Chondrocyte (in vitro differentiated cells): Measurements from ENCODE around the gene TMEM145. TPM values are rescaled to one million over a fixed set of nuclear protein-coding genes. Genes with fewer than 3 reads are reported as not detected.

Source experiments
- DNase-seq: peaks from one replicate; pipeline ENCODE4 v3.0.0; 2021; ENCODE audit warnings: mixed read lengths, low spot score
- H3K27ac Mint-ChIP-seq: one replicate; pipeline ENCODE4 v1.8.0; 2021; ENCODE audit warnings: mild to moderate bottlenecking, moderate library complexity, mixed read lengths; ENCODE audit not compliant: unreplicated experiment
- H3K27me3 Mint-ChIP-seq: 2 replicates; pipeline ENCODE4 v1.8.0; 2021; ENCODE audit warnings: low read depth, mixed read lengths
- H3K36me3 Mint-ChIP-seq: 2 replicates; pipeline ENCODE4 v1.8.0; 2021; ENCODE audit warnings: low read depth, mixed read lengths
- H3K4me1 Mint-ChIP-seq: 2 replicates; pipeline ENCODE4 v1.8.0; 2021; ENCODE audit warnings: low read depth, mild to moderate bottlenecking, mixed read lengths
- H3K4me3 Mint-ChIP-seq: one replicate; pipeline ENCODE4 v1.8.0; 2021; ENCODE audit warnings: mild to moderate bottlenecking, moderate library complexity, mixed read lengths; ENCODE audit not compliant: unreplicated experiment
- H3K9me3 Mint-ChIP-seq: 2 replicates; pipeline ENCODE4 v1.8.0; 2021; ENCODE audit warnings: low read depth, mixed read lengths
- CTCF ChIP-seq: fragments of 200-600 bp; sonication (generic); IDR thresholded peaks from 2 replicates; pipeline ENCODE4 v1.5.0; 2021; ENCODE audit warnings: antibody characterized with exemption, mild to moderate bottlenecking, moderate library complexity
- total RNA-seq: library from RNA; stranded (reverse); gene quantifications from 3 replicates; pipeline ENCODE4 v1.2.1, GENCODE V29; 2021

TMEM145 gene
- total RNA-seq, 1 donor from 2014 or later: 0.32 TPM

DNA sequence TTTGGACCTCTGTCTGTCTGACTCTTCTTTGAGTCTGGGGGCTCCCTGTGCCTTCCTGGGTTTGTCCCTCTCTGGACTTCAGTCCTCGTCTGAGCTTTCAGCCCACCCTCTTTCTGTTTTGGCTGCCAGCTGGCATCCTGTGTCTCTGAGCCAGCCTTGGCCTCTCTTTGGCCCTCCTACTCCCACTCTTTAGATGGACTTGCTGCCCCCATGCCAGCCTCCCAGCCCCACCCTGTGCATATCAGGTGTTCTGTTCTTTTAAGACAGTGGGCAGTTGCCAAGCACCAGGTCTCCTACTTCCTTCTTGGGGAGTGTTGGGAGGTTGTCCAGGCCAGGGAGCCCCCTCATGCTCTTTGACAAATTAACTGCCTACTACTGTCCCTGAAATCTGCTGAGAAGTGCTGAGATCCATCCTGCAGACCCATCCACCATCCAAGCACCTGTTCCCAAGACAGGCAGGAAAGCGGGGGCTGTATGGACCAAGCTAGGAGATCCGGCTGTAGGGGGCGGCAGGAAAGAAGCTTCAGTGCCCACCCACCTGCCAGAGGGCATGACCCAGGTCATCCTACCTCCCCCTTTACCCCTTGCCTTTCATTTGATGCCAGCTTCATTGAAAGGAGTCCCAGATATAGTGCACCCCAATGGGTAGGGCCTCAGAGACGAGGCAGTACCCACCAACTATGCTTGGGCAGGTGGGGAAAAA, 34.5 kb upstream of the TMEM145 start:
- no peak for DNase-seq
- TF ChIP-seq CTCF: no peak
- Mint-ChIP-seq H3K4me1 (peaks cover 50% of the 10 kb centered on the region), H3K9me3 (no peaks in the 10 kb centered on the region), H3K36me3 (peaks cover 11% of the 10 kb centered on the region), H3K4me3 (peak overlapping the region; percentile 51), H3K27me3 (no peaks in the 10 kb centered on the region), H3K27ac (peak overlapping the region; percentile 94)

DNA sequence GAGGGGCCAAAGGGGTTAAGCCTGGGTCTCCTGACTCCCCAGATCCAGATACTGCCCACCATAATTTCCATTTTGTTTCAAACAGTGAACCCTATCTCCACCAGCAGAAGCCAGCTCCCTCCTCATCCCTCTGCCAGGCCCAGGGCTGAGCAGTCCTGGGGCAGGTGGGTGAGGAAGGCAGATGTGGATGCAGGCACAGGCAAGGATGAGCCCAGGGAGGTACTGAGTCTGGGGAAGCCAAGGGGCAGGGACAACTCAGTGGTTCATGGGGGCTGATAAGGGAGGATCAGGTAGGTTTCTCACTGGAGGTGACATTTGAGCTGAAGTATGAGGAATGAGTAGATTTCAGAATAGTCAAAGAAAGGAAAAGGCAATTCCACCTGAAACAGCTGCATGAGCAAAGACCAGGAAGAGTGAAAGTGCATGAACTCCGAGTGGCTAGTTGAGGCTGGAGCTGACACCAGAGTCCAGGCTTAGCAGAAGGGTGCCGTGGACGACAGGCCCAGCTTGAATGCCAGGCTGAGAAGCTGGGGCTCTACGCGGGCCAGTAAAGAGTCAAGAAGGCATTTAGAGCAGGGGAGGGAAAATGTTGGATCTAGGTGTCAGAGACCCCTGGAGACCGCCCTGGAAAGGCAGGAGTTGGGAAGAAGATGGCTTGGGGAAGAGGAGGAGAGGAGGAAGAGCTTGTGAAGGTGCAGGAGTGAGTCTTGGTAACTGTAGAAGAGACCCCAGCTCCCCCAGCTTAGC, 33.8 kb upstream of the TMEM145 start:
- peaks cover 10% of the 10 kb centered on the region for H3K36me3 Mint-ChIP-seq
- H3K27ac Mint-ChIP-seq: peak overlapping the region; percentile 94
- peaks cover 50% of the 10 kb centered on the region for H3K4me1 Mint-ChIP-seq
- peak overlapping the region; percentile 79 for H3K4me3 Mint-ChIP-seq
- no peak for DNase-seq
- H3K27me3 Mint-ChIP-seq: no peaks in the 10 kb centered on the region
- TF ChIP-seq CTCF: no peak
- no peaks in the 10 kb centered on the region for H3K9me3 Mint-ChIP-seq

- Mint-ChIP-seq H3K27me3 (no peaks in the 10 kb centered on the region), H3K27ac (peak overlapping the region; percentile 94), H3K36me3 (peaks cover 5% of the 10 kb centered on the region), H3K9me3 (no peaks in the 10 kb centered on the region), H3K4me1 (peaks cover 48% of the 10 kb centered on the region), H3K4me3 (peak overlapping the region; percentile 79)
- DNase-seq: peak; percentile 99
- peak; percentile 99 for TF ChIP-seq CTCF
These were observed 33.0 kb upstream of the TMEM145 start for GRCh38 chr19:42279902-42280814.

DNA sequence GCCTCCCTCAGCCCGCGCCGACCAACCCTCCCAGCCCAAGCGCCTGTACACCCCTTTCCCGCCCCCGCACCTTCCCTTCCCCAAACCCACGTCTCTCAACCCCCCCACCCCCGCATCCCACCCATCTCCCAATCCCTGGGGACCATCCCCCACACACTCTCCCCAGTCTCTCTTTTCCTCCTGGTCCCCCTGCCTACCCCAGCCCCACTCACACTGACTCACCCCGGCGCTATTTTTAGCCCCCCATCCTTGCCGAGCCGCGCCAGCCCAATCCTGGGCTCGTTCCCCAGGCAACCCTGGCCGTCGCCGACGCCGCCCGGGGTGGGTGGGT, 32.3 kb upstream of the TMEM145 start:
- Mint-ChIP-seq H3K4me1 (peaks cover 50% of the 10 kb centered on the region), H3K27me3 (no peaks in the 10 kb centered on the region), H3K4me3 (peak overlapping the region; percentile 75)

More for the DNA sequence above, 32.3 kb upstream of the TMEM145 start:
- Mint-ChIP-seq H3K36me3 (peaks cover 3% of the 10 kb centered on the region), H3K27ac (no peak overlapping the region), H3K9me3 (no peaks in the 10 kb centered on the region)
- TF ChIP-seq CTCF: no peak
- no peak for DNase-seq
